Measurements from ENCODE around the gene JAG2.

JAG2 gene

GRCh38 chr14:105168496-105168978, at the start of gene JAG2:
TSS of gene JAG2 (minus strand) at chr14:105168776. CDS start at chr14:105168420, 356 bp downstream.
- DNase-seq (ENCODE audit: low read depth, low spot score) = no peak

- DNase-seq (ENCODE audit: low read depth, low spot score) = no peak
Measured at GRCh38 chr14:105217774-105218173, 49.2 kb upstream of the JAG2 start.

GRCh38 chr14:105216490-105217247, 48.1 kb upstream of the JAG2 start:
- DNase-seq (ENCODE audit: low read depth, low spot score) = no peak

GRCh38 chr14:105215602-105216001, 47.0 kb upstream of the JAG2 start:
- DNase-seq (ENCODE audit: low read depth, low spot score) = no peak

- DNase-seq (ENCODE audit: low read depth, low spot score) = no peak
Measured at GRCh38 chr14:105214324-105214915, 45.8 kb upstream of the JAG2 start.

GRCh38 chr14:105213361-105213760, 44.8 kb upstream of the JAG2 start:
- DNase-seq (ENCODE audit: low read depth, low spot score) = no peak

- DNase-seq (ENCODE audit: low read depth, low spot score) = no peak
Measured at GRCh38 chr14:105212541-105213300, 44.1 kb upstream of the JAG2 start.

GRCh38 chr14:105211758-105212089, 43.1 kb upstream of the JAG2 start:
- DNase-seq (ENCODE audit: low read depth, low spot score) = no peak

- no peak for DNase-seq (ENCODE audit: low read depth, low spot score)
Measured at GRCh38 chr14:105211086-105211757, 42.6 kb upstream of the JAG2 start.

GRCh38 chr14:105210266-105211025, 41.9 kb upstream of the JAG2 start:
- no peak for DNase-seq (ENCODE audit: low read depth, low spot score)

- no peak for DNase-seq (ENCODE audit: low read depth, low spot score)
Measured at GRCh38 chr14:105209646-105210045, 41.1 kb upstream of the JAG2 start.

- DNase-seq (ENCODE audit: low read depth, low spot score) = no peak
Measured at GRCh38 chr14:105209091-105209490, 40.5 kb upstream of the JAG2 start.

GRCh38 chr14:105208738-105209075, 40.1 kb upstream of the JAG2 start:
- no peak for DNase-seq (ENCODE audit: low read depth, low spot score)

- no peak for DNase-seq (ENCODE audit: low read depth, low spot score)
Measured at GRCh38 chr14:105207996-105208737, 39.6 kb upstream of the JAG2 start.

- no peak for DNase-seq (ENCODE audit: low read depth, low spot score)
Measured at GRCh38 chr14:105207460-105207901, 38.9 kb upstream of the JAG2 start.

- DNase-seq (ENCODE audit: low read depth, low spot score) = no peak
Measured at GRCh38 chr14:105206873-105207272, 38.3 kb upstream of the JAG2 start.

- DNase-seq (ENCODE audit: low read depth, low spot score) = no peak
Measured at GRCh38 chr14:105205673-105206208, 37.2 kb upstream of the JAG2 start.

- no peak for DNase-seq (ENCODE audit: low read depth, low spot score)
Measured at GRCh38 chr14:105204931-105205672, 36.5 kb upstream of the JAG2 start.

GRCh38 chr14:105204206-105204930, 35.8 kb upstream of the JAG2 start:
- no peak for DNase-seq (ENCODE audit: low read depth, low spot score)

All from smooth muscle cell of the brain vasculature (primary cell).